ENCODE measurements around the gene C1QB. TPM values are rescaled to one million over a fixed set of nuclear protein-coding genes. Genes with fewer than 3 reads are reported as not detected.

Gene C1QB
- not detected in 2 replicates for total RNA-seq

GRCh38 chr1:22652881-22653316 lies at the start of gene C1QB:
TSS of gene C1QB (plus strand) at chr1:22653236. CDS start at chr1:22659463, 6,227 bp downstream.

GRCh38 chr1:22636353-22636752 lies 16.7 kb upstream of the C1QB start, which contains the start of gene C1QA:
TSS of gene C1QA (plus strand) at chr1:22636628. CDS start at chr1:22637617, 989 bp downstream.

GRCh38 chr1:22643381-22643780 lies 9.7 kb upstream of the C1QB start, which contains the start of gene C1QC:
TSS of gene C1QC (plus strand) at chr1:22643633. CDS start at chr1:22644024, 391 bp downstream.

GRCh38 chr1:22710701-22711049 lies 57.6 kb downstream of the C1QB start, which contains the start of gene EPHB2:
TSS of gene EPHB2 (plus strand) at chr1:22710839. CDS start at chr1:22710983, 144 bp downstream.

Other genes starting within 250 kb of the C1QB start
- 9.0 and 9.4 TPM in 2 replicates for gene ZBTB40, start 201.4 kb upstream of the C1QB start, total RNA-seq
- not detected in 2 replicates for gene EPHA8, start 89.7 kb upstream of the C1QB start, total RNA-seq
- gene C1QA, start 16.6 kb upstream of the C1QB start, total RNA-seq, result not detected in 2 replicates
- not detected in 2 replicates for gene C1QC, start 9.6 kb upstream of the C1QB start, total RNA-seq
- gene EPHB2, start 57.6 kb downstream of the C1QB start, total RNA-seq, result 1.9 TPM in 2 replicates

Data from cardiac ventricle fibroblast (primary cell).